MV-4-11 (cell line): Measurements from ENCODE around the gene ACOT4.
"Not testable (repeated sequence)": the region's sequence is repeated elsewhere in the genome, so short reads cannot be mapped to it uniquely, and the experiment has no call there.

ENCODE experiments used
- DNase-seq: peaks from one replicate; lab custom pipeline; 2025; lab: John Stamatoyannopoulos, UW

The ACOT4 gene

DNA sequence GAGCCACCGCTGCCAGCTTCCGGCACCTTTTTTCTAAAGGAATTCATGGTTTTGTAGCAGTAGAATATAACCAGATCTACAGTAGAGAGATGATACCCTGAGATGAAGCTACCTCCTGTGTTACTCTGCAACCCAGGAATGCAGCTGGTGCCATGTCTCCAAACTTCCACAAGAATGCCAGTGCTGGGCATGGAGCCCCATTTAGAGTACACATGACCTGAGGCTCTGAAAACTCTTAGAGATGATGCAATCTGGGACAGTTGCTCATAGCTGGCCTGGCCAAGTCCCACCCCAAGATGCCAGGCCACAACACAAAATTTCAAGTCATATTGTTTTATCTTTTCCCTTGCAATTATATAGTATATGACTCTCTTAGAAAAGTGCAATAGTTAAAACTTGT lies 14.5 kb upstream of the ACOT4 start:
- DNase-seq: not testable (repeated sequence)

DNA sequence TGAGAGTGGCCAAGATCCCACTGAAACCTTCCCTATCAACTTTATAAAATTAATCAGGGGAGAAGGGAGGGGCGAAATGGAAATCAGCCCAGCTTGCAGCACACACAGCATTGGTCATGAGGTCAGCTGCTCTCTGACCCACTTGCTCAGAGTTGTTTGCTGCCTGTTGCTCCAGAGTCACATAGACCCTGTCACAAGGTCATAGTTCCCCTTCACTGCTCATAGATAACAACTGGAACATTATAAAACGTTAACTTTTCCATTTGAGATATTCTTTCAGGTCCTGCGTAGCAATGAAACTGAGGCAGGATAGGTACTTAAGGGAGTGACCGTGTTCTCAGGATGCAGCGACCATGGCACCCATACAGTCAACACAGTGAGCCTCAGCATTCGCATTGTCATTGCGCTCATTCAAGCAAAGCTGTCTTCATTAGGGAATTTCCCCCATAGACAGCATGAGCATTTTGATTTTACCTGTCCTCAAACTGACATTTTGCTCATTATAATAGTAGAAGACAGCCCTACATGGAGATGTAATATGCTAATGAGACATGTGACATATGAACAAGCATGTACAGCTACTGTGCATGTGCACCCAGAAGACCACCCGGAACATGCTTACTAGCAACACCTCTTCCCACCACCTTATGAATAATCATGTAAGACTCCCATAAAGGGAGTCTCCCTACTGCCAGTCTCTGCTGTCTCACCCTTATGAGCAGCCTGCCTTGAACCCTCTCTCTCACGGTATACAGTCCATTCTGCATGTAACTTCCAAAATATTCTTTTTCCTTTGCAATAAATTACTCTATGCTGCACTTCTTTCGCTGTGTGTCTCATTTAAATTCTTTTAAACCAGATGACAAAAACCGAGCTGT lies 9.3 kb upstream of the ACOT4 start:
- not testable (repeated sequence) for DNase-seq

DNA sequence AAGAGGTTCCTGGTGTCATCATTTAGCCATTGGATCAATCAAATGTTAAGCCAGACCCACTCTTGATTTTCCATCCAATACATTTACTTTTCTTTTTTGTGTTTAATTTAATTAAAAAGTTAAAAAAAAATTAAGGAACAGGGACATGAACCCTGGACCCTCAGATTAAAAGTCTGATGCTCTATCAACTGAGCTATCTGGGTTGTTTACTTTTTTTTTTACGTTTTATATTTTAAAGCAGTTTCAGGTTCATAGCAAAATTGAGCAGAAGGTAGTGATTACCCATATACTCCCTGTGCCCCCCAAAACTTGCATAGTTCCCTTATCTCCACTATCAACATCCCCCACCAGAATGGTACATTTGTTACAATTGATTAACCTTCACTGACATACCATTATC lies 3.0 kb upstream of the ACOT4 start:
- DNase-seq: no peak

DNA sequence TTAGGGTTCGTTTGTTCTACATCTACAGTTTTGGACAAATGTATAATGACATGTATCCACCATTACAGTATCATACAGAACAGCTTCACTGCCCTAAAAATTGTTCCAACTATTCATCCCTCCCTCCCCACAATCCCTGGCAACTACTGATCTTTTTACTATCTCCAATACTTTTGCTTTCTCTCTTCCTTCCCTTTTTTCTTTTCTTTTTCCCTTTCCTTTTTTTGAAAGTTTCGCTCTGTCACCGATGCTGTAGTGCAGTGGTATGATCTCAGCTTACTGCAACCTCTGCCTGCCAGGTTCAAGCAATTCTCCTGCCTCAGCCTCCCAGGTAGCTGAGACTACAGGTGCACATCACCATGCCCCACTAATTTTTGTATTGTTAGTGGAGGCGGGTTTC lies 2.6 kb upstream of the ACOT4 start:
- peak; percentile 7 for DNase-seq

DNA sequence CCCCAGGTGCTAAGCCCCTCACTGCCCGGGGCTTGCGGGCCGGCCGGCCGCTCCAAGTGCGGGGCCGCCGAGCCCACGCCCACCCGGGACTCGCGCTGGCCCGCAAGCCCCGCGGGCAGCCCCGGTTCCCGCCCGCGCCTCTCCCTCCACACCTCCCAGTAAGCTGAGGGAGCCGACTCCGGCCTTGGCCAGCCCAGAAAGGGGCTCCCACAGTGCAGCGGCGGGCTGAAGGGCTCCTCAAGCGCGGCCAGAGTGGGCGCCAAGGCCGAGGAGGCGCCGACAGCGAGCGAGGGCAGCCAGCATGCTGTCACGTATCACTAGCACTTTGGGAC lies 1.0 kb upstream of the ACOT4 start:
- DNase-seq: not testable (repeated sequence)

DNA sequence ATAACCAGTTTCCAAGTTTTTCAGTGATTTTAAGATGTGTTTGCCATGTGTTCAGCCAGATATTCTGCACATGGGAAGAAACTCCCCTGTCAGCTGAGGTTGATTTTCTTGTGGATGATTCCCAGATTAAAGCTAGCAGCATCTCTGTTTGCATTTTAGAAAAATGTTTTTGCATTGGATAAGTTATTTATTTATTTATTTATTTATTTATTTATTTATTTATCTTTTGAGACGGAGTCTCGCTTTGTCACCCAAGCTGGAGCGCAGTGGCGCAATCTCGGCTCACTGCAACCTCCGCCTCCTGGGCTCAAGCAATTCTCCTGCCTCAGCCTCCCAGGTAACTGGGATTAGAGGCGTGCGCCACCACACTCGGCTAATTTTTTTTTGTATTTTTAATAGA lies 2.8 kb downstream of the ACOT4 start:
- DNase-seq: no peak

DNA sequence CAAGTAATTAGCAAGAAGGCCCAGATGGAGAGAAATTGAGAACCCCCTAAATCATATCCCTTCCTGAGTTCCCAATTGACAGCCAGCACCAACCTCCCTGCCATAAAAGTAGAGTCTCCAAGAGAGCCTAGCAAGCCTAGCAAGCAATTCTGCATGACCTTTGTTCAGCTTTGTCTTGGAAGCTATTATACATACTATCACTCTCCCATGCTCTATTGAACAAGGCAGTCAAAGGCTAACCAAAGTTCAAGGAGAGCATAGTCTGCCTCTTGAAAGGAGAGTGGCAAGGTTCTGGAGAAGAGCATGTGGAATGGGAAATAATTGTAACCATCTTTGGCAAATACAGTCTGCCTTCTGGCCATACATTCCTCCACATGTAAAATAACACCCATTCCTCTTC lies 7.8 kb downstream of the ACOT4 start:
- DNase-seq: no peak

DNA sequence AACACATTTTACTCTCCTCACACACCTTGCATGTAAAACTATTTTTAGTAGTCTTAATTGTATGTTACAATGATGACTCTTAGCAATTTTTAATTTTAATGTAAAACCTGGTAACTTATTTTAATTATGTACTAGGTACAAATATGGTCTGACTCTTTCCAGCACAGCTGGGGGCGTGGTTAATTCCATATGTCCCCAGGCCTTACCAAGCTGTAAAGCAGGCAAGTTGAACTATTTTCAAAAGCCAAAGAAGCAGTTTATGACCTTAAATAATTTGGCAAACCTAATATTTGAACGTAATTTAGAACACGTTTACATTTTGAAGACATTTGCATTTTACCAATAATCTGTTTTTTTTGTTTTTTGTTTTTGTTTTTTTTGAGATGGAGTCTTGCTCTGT lies 11.3 kb downstream of the ACOT4 start:
- no peak for DNase-seq

DNA sequence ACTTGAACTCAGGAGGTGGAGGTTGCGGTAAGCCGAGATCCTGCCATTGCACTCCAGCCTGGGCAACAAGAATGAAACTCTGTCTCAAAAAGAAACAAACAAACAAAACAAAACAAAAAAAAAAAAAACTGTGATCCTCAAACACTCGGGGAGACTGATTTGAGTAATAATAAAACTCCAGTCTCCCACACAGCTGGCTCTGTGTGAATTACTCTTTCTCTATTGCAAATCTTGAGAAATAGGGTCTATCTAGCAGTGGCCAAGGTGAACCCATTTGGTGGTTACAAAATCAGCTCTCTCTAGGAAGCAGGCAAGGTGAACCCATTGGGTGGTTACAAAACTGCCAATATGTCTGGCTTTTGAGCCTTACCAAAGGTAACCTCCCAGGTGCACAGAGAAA lies 14.6 kb downstream of the ACOT4 start:
- no peak for DNase-seq

DNA sequence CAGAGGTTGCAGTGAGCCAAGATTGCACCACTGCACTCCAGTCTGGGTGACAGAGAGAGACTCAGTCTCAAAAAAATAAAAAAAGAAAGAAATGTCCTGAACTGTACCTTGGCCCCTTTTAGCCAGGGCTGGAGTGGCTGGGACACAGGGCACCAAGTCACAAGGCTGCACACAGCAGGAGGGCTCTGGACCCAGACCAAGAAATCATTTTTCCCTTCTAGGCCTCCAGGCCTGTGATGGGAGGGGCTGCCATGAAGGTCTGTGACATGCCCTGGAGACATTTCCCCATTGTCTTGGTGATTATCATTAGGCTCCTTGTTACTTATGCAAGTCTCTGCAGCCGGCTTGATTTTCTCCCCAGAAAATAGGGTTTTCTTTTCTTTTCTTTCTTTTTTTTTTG lies 15.6 kb downstream of the ACOT4 start:
- DNase-seq: no peak

DNA sequence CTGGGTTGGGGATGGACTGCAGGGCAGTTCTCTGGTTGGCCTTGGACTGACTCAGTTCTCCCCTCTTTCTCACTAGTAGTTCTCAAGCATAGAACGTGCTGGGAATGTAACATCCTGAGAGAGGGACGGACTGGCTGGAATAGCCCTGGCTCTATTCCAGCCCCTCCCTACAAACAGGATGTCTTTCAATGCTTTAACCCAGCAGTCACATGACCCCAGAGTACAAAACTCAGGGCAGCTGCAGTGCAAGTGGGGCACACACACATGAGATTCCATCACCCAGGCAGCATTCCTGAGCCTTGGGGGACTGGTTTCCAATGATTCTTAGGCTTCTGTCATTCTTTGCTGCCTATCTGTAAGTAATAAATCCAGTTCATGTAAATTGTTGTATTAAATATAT lies 19.0 kb downstream of the ACOT4 start:
- DNase-seq: no peak

DNA sequence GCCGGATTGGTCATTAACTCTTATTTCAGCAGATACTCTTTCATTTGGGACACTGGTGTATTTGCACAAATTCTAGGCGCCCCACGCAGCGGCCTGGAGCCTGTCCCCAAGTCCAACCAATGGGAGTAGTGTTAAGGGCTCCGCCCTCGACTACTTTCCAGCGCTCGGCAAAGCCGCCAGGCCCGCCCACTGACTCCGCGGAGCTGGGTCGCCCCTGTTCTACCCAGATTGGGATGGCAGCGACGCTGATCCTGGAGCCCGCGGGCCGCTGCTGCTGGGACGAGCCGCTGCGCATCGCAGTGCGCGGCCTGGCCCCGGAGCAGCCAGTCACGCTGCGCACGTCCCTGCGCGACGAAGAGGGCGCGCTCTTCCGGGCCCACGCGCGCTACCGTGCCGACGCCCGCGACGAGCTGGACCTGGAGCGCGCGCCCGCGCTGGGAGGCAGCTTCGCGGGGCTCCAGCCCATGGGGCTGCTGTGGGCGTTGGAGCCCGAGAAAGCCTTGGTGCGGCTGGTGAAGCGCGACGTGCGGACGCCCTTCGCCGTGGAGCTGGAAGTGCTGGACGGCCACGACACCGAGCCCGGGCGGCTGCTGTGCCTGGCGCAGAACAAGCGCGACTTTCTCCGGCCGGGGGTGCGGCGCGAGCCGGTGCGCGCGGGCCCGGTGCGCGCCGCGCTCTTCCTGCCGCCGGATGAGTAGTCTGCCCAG lies 20.8 kb downstream of the ACOT4 start, which contains the start of gene ACOT6:
Gene ACOT6, plus strand, starts transcription at position 179 of the 707 bp plus-strand sequence. Its CDS starts 55 bp downstream, at position 234.
- DNase-seq: peak; percentile 66

DNA sequence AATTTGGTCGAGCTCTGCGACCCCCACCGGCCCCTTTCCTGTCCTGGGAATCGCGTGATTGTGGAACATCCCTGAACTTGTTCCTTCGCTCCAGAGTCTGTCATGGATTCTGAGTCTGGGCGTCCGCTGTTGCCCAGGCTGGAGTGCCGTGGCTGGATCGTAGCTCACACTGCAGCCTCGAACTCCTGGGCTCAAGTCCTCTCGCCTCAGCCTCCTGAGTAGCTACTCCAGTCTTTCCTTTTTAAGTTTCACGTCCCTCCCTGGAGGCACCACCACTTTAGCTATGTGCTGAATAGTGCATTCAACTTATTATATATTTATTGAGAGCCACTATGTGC lies 21.3 kb downstream of the ACOT4 start:
- no peak for DNase-seq

DNA sequence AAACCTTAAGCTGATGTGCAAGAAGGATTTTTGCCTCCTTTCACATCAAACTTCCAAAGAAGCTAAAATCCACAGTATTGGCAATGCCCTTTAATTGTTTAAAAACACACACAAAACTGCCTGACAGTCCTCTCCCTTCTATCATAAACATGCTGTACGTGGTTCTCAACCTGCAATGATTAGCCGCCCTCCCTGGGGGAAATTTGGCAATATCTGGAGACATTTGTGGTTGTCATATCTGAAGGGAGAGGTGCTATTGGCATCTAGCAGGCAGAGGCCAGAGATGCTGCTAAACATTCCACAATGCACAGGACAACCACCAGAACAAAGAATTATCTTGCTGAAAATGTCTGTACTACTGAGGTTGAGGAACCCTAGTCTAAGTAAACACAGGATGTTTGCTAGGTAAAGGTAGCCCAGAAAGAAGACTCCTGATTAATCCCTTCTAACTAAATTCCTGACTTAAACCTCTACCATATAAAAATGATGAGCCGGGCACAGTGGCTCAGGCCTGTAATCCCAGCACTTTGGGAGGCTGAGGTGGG lies 21.8 kb downstream of the ACOT4 start:
- no peak for DNase-seq

DNA sequence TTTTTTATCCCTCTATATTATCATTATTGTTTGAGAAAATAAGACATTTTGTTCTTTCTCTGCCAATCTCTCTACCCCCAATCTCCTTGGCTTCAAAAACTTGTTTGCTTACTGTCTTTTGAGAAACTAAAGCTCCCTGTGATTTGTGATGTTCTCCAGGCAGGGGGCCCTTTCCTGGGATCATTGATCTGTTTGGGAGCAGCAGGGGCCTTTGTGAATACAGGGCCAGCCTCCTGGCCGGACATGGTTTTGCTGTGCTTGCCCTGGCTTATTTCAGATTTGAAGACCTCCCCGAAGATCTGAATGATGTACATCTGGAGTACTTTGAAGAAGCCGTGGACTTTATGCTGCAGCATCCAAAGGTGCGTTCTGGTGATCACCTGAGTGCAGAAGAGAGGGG lies 25.2 kb downstream of the ACOT4 start:
- DNase-seq: no peak

DNA sequence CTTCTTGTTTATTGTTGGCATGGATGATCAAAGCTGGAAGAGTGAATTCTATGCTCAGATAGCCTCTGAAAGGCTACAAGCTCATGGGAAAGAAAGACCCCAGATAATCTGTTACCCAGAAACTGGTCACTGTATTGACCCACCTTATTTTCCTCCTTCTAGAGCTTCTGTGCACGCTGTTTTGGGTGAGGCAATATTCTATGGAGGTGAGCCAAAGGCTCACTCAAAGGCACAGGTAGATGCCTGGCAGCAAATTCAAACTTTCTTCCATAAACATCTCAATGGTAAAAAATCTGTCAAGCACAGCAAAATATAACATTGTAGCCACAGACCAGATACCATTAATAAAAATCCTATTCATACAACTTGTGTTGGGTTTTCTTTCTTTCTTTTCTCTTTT lies 27.9 kb downstream of the ACOT4 start:
- DNase-seq: no peak

DNA sequence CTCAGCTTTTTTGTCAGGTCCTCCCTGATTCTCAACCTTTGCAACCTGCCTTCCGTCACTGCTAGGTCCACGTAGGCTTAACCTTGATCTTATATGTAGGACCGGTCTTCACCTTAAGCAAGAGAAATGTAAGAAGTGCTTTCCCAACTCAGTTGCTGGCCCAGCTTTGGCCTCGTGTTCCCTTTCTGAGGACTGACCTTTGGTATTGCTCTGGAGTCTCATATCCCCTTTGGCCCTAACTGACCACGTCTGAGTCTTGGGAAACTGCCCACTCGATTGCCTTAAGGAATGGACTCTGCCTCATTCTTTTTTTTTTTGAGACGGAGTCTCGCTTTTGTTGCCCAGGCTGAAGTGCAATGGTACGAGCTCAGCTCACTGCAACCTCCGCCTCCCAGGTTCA lies 28.6 kb downstream of the ACOT4 start:
- DNase-seq: no peak

DNA sequence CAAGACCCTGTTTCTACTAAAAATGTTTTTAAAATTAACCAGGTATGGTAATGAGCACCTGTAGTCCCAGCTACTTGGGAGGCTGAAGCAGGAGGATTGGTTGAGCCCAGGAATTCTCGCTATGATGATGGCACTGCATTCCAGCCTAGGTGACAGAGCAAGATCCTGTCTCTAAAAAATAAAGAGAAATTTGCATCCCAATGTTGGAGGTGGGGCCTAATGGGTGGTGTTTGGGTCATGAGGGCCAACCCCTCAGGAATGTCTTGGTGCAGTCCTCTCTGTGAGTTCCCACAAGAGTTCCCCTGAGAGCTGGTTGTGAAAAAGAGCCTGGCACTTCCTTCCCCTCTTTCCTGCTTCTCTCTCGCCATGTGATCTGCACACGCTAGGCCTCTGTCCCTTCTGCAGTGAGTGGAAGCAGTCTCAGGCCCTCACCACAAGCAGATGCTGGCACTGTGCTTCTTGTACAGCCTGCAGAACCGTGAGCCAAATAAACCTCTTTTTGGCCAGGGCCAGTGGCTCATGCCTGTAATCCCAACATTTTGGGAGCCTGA lies 31.9 kb downstream of the ACOT4 start:
- no peak for DNase-seq

DNA sequence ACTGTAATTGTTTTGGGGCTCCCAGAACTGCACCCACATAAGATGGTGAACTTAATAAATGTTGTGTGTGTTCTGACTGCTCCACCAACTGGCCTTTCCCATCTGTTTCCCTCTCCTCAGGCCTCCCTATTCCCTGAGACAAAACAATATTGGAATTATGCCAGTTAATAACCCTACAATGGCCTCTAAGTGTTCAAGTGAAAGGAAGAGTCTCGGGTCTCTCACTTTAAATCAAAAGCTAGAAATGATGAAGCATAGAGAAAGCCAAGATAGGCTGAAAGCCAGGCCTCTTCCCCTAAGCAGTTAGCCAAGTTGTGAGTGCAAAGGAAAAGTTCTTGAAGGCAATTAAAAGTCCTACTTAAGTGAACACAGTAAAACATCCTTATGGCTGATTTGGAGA lies 34.0 kb downstream of the ACOT4 start:
- no peak for DNase-seq

DNA sequence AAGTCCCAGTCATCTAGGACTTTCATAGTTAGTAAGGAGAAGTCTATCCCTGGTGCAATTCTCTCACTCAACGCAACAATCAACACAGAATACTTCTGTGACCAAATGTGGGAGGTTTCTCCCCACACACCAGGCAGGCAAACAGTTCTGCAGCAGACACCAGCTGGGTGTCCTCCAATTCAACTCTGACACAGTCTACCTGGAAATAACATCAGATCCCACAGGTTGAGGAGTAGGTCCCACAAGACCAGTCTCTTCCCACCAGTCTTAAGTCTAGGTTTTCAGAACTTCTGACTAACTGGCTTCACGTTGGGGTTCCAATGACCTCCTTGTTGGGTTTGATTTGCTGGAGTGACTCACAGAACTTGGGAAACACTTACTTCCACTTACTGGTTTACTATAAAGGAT lies 35.5 kb downstream of the ACOT4 start:
- DNase-seq: peak; percentile 52

DNA sequence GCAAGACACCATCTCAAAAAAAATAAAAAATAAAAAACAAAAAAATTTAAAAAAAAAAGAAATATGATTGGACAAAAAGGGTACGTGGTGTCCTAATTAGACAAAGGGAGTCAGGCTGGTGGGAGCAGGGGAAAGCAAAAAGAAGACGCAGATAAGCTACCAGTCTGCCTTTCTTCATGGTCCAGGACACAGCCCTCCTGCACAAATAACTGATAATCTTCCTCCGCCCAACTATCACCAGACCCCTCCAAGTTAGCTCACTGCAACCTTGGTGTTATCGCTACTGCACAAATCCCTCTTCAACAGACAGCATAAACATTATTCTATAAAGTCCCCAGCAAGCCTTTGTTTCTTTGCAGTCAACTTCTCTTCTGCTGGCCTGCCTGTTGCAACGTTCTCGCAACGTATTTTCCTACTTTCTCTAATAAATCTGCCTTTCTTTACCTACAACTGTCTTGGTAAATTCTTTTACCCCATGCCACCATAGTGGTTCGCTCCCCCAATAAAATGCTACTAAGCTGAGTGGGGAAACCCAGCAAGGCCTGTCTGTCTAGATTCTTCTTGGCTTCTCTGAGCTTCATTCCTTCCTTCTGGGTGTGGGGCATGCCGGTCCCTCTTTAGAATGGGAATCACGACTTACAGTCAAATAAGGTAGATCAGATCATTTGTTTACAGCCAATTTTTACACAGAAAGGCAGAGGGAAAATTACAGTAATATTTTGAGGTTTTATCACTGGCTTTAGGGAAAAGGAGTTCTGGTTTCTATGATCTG lies 38.5 kb downstream of the ACOT4 start:
- DNase-seq: no peak
